ENCODE measurements around the gene OR6B2.
A peak's percentile ranks its signal among the peaks of the same experiment; 100 is the strongest.

The OR6B2 gene

DNA sequence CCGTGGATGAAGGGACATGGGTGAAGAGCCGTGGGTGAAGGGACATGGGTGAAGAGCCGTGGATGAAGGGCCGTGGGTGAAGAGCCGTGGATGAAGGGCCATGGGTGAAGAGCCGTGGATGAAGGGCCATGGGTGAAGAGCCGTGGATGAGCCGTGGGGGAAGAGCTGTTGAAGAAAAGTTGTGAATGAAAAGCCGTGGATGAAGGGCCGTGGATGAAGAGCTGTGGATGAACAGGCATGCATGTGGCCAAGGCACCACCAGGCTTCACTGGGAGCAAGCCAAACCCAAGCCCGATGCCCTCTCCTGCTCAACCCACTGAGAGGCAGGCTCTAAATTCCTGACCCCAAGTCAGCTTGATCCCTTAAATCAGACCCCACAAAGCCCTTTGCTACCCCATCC is 12.5 kb upstream of the OR6B2 start:
- TF ChIP-seq CTCF (conservative IDR thresholded peaks at IDR 0.05; ENCODE audit: low read depth, low read length), result no peak
- DNase-seq (ENCODE audit: low read depth), result no peak
- H3K4me3 ChIP-seq (ENCODE audit: low read length), result no peak overlapping the region

DNA sequence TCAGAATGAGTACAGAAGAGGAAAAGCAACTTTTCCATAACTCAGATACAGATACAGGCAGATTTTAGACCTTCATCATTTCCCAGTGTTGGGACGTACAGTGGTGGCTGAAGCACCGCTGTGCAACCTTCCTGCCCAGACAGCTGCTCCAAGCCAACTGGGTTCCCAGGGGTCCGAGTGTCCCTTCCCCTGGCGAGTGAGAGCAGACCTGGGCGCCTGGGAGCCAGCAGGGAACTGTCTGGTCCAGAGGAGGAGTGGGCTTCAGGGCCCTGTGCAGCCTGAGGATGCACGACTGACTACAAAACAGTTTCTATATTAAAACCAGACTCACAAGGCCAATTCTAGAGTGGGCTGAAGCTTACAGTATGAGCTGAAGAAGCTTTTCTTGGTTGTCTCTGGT is 11.1 kb upstream of the OR6B2 start:
- no peak for DNase-seq (ENCODE audit: low read depth)
- no peak for TF ChIP-seq CTCF (conservative IDR thresholded peaks at IDR 0.05; ENCODE audit: low read depth, low read length)
- H3K4me3 ChIP-seq (ENCODE audit: low read length), result no peak overlapping the region

GRCh38 chr2:240037358-240037757 is 7.1 kb upstream of the OR6B2 start:
- DNase-seq (ENCODE audit: low read depth), result no peak
- no peak overlapping the region for H3K4me3 ChIP-seq (ENCODE audit: low read length)
- no peak for TF ChIP-seq CTCF (conservative IDR thresholded peaks at IDR 0.05; ENCODE audit: low read depth, low read length)

- no peak for DNase-seq (ENCODE audit: low read depth)
- TF ChIP-seq CTCF (conservative IDR thresholded peaks at IDR 0.05; ENCODE audit: low read depth, low read length), result no peak
- H3K4me3 ChIP-seq (ENCODE audit: low read length), result no peak overlapping the region
These were observed 3.1 kb upstream of the OR6B2 start for GRCh38 chr2:240033330-240033678.

GRCh38 chr2:240032406-240033329 is 2.4 kb upstream of the OR6B2 start:
- no peak for TF ChIP-seq CTCF (conservative IDR thresholded peaks at IDR 0.05; ENCODE audit: low read depth, low read length)
- DNase-seq (ENCODE audit: low read depth), result no peak
- H3K4me3 ChIP-seq (ENCODE audit: low read length), result no peak overlapping the region

DNA sequence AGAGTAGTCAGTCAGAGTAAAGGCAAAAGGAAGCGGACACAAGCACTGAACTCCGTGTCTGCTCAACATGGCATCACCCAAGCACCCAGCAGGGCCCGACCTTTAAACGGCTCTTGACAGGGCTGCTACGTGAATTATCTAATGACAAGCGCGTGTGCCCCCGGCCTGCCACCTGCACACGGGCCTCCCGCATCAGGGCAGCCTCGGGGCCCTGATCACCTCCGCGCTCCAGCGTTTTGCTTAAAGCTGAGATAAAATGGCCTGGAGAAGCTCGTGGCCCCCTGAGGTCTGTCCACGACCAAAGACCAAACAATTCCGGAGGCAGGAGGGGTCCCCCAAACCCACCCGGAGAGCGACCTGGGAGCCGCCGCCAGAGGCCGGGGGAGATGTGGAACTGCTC is 5.5 kb downstream of the OR6B2 start:
- TF ChIP-seq CTCF (conservative IDR thresholded peaks at IDR 0.05; ENCODE audit: low read depth, low read length), result no peak
- H3K4me3 ChIP-seq (ENCODE audit: low read length), result peak overlapping the region; percentile 93
- no peak for DNase-seq (ENCODE audit: low read depth)

GRCh38 chr2:240023792-240024191 is 6.4 kb downstream of the OR6B2 start:
- no peak for DNase-seq (ENCODE audit: low read depth)
- no peak for TF ChIP-seq CTCF (conservative IDR thresholded peaks at IDR 0.05; ENCODE audit: low read depth, low read length)
- H3K4me3 ChIP-seq (ENCODE audit: low read length), result no peak overlapping the region
